ENCODE data around the gene RNF144B. TPM values are rescaled to one million over a fixed set of nuclear protein-coding genes. Genes with fewer than 3 reads are reported as not detected.

RNF144B gene
- total and polyA plus RNA-seq, 2 of the 8 experiments (the other 6 are each of a cell fraction or from before 2014, with no cell fraction given) = 1.8 to 11.2 TPM

- H3K27ac ChIP-seq (ENCODE audit: low read depth, low read length) = no peak overlapping the region
- ChIA-PET CTCF (ENCODE audit: partially characterized antibody) (interaction anchor here (0.7 to 2.5 kb wide), 2 partner anchors 16 to 140 kb away, joined by 3 to 7 read pairs; no protein-coding TSS in a partner anchor), POLR2A (ENCODE audit: partially characterized antibody) (no interaction called here)
- H4K20me1 ChIP-seq (replicated peaks in 1 of 2; ENCODE audit: control insufficient read depth in 1 of 2, insufficient read depth in 2 of 2, low read length in 2 of 2) = no peaks in the 10 kb centered on the region
- no peak for FAIRE-seq
- no peak overlapping the region for H2BK20ac ChIP-seq (ENCODE audit: low read length)
- DNase-seq (ENCODE audit: low read depth in 1 of 2, low spot score in 2 of 2) = no peak
- no peaks in the 10 kb centered on the region for H3K79me1 ChIP-seq (ENCODE audit: low read depth, low read length)
- H3K9me3 ChIP-seq (ENCODE audit: insufficient read depth in 2 of 2, low read depth in 1 of 2, low read length in 1 of 2) = no peaks in the 10 kb centered on the region; a peak in 1 of 4 replicates
- H4K5ac ChIP-seq (ENCODE audit: insufficient read length, low read depth, low read length) = no peak overlapping the region
- no peak overlapping the region for H2BK15ac ChIP-seq (ENCODE audit: low read length)
- H3K4me2 ChIP-seq (ENCODE audit: insufficient read depth in 1 of 2, low read depth in 2 of 2, low read length in 2 of 2) = no peak overlapping the region
- H2BK5ac ChIP-seq (ENCODE audit: low read depth, low read length) = no peak overlapping the region
- H2AK5ac ChIP-seq (ENCODE audit: low read depth, low read length) = no peak overlapping the region
- H3K56ac ChIP-seq (replicated peaks; ENCODE audit: insufficient read length, low read depth, low read length) = no peak overlapping the region
- 89% methylated on average over 2 of the region's 2 CpGs; no CpG with 5 or more reads in 1 of the 2 experiments for WGBS, 2 experiments (ENCODE audit: extremely low coverage in 1 of 2, insufficient coverage in 1 of 2, insufficient read length in 1 of 2, insufficient replicate concordance in 2 of 2, low coverage in 1 of 2, low lambda C conversion rate in 2 of 2, missing lambda C conversion rate in 1 of 2)
- H2BK120ac ChIP-seq (replicated peaks; ENCODE audit: low read depth, low read length) = no peak overlapping the region
- no peaks in the 10 kb centered on the region for H3K4me1 ChIP-seq (replicated peaks in 1 of 4; ENCODE audit: control insufficient read depth in 3 of 4, insufficient read depth in 4 of 4, low read length in 3 of 4)
- H3K14ac ChIP-seq (ENCODE audit: insufficient read length) = no peak overlapping the region
- no peak overlapping the region for H2BK12ac ChIP-seq (ENCODE audit: low read depth, low read length)
- H3K23ac ChIP-seq (ENCODE audit: insufficient read length) = no peak overlapping the region
- H4K91ac ChIP-seq (replicated peaks; ENCODE audit: insufficient read length, low read length) = no peak overlapping the region
- H3K27me3 ChIP-seq (replicated peaks in 1 of 4; ENCODE audit: control insufficient read depth in 3 of 4, extremely low read depth in 1 of 4, insufficient read depth in 3 of 4, low read length in 3 of 4) = no peaks in the 10 kb centered on the region
- no peaks in the 10 kb centered on the region for H3K36me3 ChIP-seq (ENCODE audit: control insufficient read depth in 2 of 4, insufficient read depth in 4 of 4, low read length in 3 of 4)
- H4K8ac ChIP-seq (ENCODE audit: extremely low read depth, insufficient read depth, low read length) = no peak overlapping the region
- H3K23me2 ChIP-seq (ENCODE audit: low read depth, low read length) = no peaks in the 10 kb centered on the region
- H3K79me2 ChIP-seq (ENCODE audit: control insufficient read depth in 1 of 2, insufficient read depth in 2 of 2, low read length in 2 of 2) = no peaks in the 10 kb centered on the region
- no peak overlapping the region for H3K4ac ChIP-seq (replicated peaks; ENCODE audit: insufficient read length, low read depth, low read length)
- H3K9ac ChIP-seq (replicated peaks in 1 of 4; ENCODE audit: extremely low read depth in 1 of 4, low read depth in 3 of 4, low read length in 3 of 4) = no peak overlapping the region
- no peak overlapping the region for H2AFZ ChIP-seq (ENCODE audit: low read length)
- no peak overlapping the region for H3K4me3 ChIP-seq (ENCODE audit: extremely low read depth in 1 of 4, insufficient read depth in 2 of 4, low read depth in 3 of 4, low read length in 4 of 4)
- H3K18ac ChIP-seq (ENCODE audit: extremely low read depth, low read length) = no peak overlapping the region
- TF ChIP-seq MAFK (IDR thresholded peaks at IDR 0.05; ENCODE audit: low read depth, low read length) (no peak), SAP30 (IDR thresholded peaks at IDR 0.05; ENCODE audit: insufficient read depth, insufficient replicate concordance, low read length) (no peak), SRF (IDR thresholded peaks at IDR 0.05; ENCODE audit: low read depth, low read length) (no peak), SIRT6 (IDR thresholded peaks at IDR 0.05; ENCODE audit: low read length) (no peak), HDAC2 (IDR thresholded peaks at IDR 0.05; ENCODE audit: borderline replicate concordance in 1 of 2, low read depth in 2 of 2, low read length in 2 of 2) (no peak), SIN3A (conservative IDR thresholded peaks at IDR 0.05 in 1 of 2, IDR thresholded peaks at IDR 0.05 in 1 of 2; ENCODE audit: low read depth in 1 of 2, low read length in 2 of 2) (no peak), CTCF (IDR thresholded peaks at IDR 0.05; ENCODE audit: control extremely low read depth in 1 of 3, insufficient read depth in 1 of 3, low read depth in 1 of 3, low read length in 3 of 3) (no peak), EP300 (IDR thresholded peaks at IDR 0.05; ENCODE audit: borderline replicate concordance in 1 of 2, low read depth in 2 of 2, low read length in 2 of 2) (no peak), MAX (IDR thresholded peaks at IDR 0.05) (no peak), FOSL1 (IDR thresholded peaks at IDR 0.05; ENCODE audit: insufficient read depth, low read depth, low read length) (no peak)
Measured at GRCh38 chr6:18362058-18362561, 25.0 kb upstream of the RNF144B start.

All from H1 (cell line).